ENCODE measurements around the gene ATRX. TPM values are rescaled to one million over a fixed set of nuclear protein-coding genes. Genes with fewer than 3 reads are reported as not detected.
A peak's percentile ranks its signal among the peaks of the same experiment; 100 is the strongest.

The ATRX gene
- total RNA-seq, 2 experiments from 2014 or later = 48.2 to 66.3 TPM

- H3K9me3 ChIP-seq (ENCODE audit: low read length) = no peaks in the 10 kb centered on the region
- H3K36me3 ChIP-seq (ENCODE audit: insufficient read depth, low read length) = no peaks in the 10 kb centered on the region
- POLR2A ChIA-PET = interaction anchor here (0.7 kb wide), 1 partner anchor 27 kb away, joined by 3 read pairs; no protein-coding TSS in a partner anchor
- H4K20me1 ChIP-seq (ENCODE audit: insufficient read depth, low read length) = no peaks in the 10 kb centered on the region
- H3K79me2 ChIP-seq (ENCODE audit: insufficient read depth, low read depth, low read length) = peaks cover 68% of the 10 kb centered on the region
- intact Hi-C loops (cut with micrococcal nuclease; ENCODE audit: unreplicated experiment) = no loop called here
- no peak overlapping the region; the same call in 1 of the 2 replicates for H3K4me2 ChIP-seq (ENCODE audit: low read length)
- no peak for DNase-seq (ENCODE audit: low spot score)
- H3K4me3 ChIP-seq (ENCODE audit: low read depth, low read length, poor library complexity, severe bottlenecking) = no peak overlapping the region
- no peak overlapping the region for H2AFZ ChIP-seq (ENCODE audit: low read length)
- CTCF ChIA-PET (ENCODE audit: unreplicated experiment) = no interaction called here
- no peaks in the 10 kb centered on the region for H3K9me2 ChIP-seq (ENCODE audit: insufficient read depth, low read length)
- no TSS peak for BruUV-seq (replicated peaks)
- peaks cover 17% of the 10 kb centered on the region for H3K4me1 ChIP-seq (ENCODE audit: insufficient read depth, low read length, poor library complexity, severe bottlenecking)
- no peak for TF ChIP-seq EZH2phosphoT487 (IDR thresholded peaks at IDR 0.05; ENCODE audit: borderline replicate concordance, low read depth, low read length)
- no peak for TF ChIP-seq CTCF (conservative IDR thresholded peaks at IDR 0.05; ENCODE audit: low read length)
- no peak overlapping the region for H3K27ac ChIP-seq (ENCODE audit: low read depth, low read length, poor library complexity, severe bottlenecking)
Measured at GRCh38 chrX:77743720-77744119, 42.3 kb downstream of the ATRX start.

GRCh38 chrX:77742788-77743476, 43.1 kb downstream of the ATRX start:
- Histone ChIP-seq H3K4me2 (ENCODE audit: low read length) (no peak overlapping the region), H3K9me2 (ENCODE audit: insufficient read depth, low read length) (no peaks in the 10 kb centered on the region), H3K9me3 (ENCODE audit: low read length) (no peaks in the 10 kb centered on the region), H3K36me3 (ENCODE audit: insufficient read depth, low read length) (no peaks in the 10 kb centered on the region), H2AFZ (ENCODE audit: low read length) (no peak overlapping the region), H3K4me1 (ENCODE audit: insufficient read depth, low read length, poor library complexity, severe bottlenecking) (peaks cover 17% of the 10 kb centered on the region), H4K20me1 (ENCODE audit: insufficient read depth, low read length) (no peaks in the 10 kb centered on the region), H3K79me2 (ENCODE audit: insufficient read depth, low read depth, low read length) (peaks cover 71% of the 10 kb centered on the region), H3K4me3 (ENCODE audit: low read depth, low read length, poor library complexity, severe bottlenecking) (no peak overlapping the region), H3K27ac (ENCODE audit: low read depth, low read length, poor library complexity, severe bottlenecking) (no peak overlapping the region)
- ChIA-PET POLR2A (no interaction called here), CTCF (ENCODE audit: unreplicated experiment) (no interaction called here)
- TF ChIP-seq EZH2phosphoT487 (IDR thresholded peaks at IDR 0.05; ENCODE audit: borderline replicate concordance, low read depth, low read length) (no peak), CTCF (conservative IDR thresholded peaks at IDR 0.05; ENCODE audit: low read length) (no peak)
- intact Hi-C loops (cut with micrococcal nuclease; ENCODE audit: unreplicated experiment) = no loop called here
- BruUV-seq (replicated peaks) = no TSS peak
- no peak for DNase-seq (ENCODE audit: low spot score)

- peaks cover 73% of the 10 kb centered on the region for H3K79me2 ChIP-seq (ENCODE audit: insufficient read depth, low read depth, low read length)
- POLR2A ChIA-PET = no interaction called here
- H3K36me3 ChIP-seq (ENCODE audit: insufficient read depth, low read length) = no peaks in the 10 kb centered on the region; the same call in 1 of the 2 replicates
Measured at GRCh38 chrX:77740376-77740905, 45.6 kb downstream of the ATRX start.

More at GRCh38 chrX:77740376-77740905, 45.6 kb downstream of the ATRX start:
- intact Hi-C loops (cut with micrococcal nuclease; ENCODE audit: unreplicated experiment) = no loop called here
- Histone ChIP-seq H3K4me2 (ENCODE audit: low read length) (no peak overlapping the region), H3K9me3 (ENCODE audit: low read length) (no peaks in the 10 kb centered on the region), H3K4me1 (ENCODE audit: insufficient read depth, low read length, poor library complexity, severe bottlenecking) (peaks cover 17% of the 10 kb centered on the region), H3K4me3 (ENCODE audit: low read depth, low read length, poor library complexity, severe bottlenecking) (no peak overlapping the region), H3K27ac (ENCODE audit: low read depth, low read length, poor library complexity, severe bottlenecking) (no peak overlapping the region), H3K9me2 (ENCODE audit: insufficient read depth, low read length) (no peaks in the 10 kb centered on the region), H4K20me1 (ENCODE audit: insufficient read depth, low read length) (no peaks in the 10 kb centered on the region), H2AFZ (ENCODE audit: low read length) (no peak overlapping the region)
- DNase-seq (ENCODE audit: low spot score) = peak; percentile 3
- BruUV-seq (replicated peaks) = no TSS peak
- TF ChIP-seq CTCF (conservative IDR thresholded peaks at IDR 0.05; ENCODE audit: low read length) (no peak), EZH2phosphoT487 (IDR thresholded peaks at IDR 0.05; ENCODE audit: borderline replicate concordance, low read depth, low read length) (no peak)
- CTCF ChIA-PET (ENCODE audit: unreplicated experiment) = no interaction called here

Data from OCI-LY7 (cell line).